Measurements from ENCODE around the gene ABCG1.
"Not testable (repeated sequence)": the region's sequence is repeated elsewhere in the genome, so short reads cannot be mapped to it uniquely, and the experiment has no call there.

- TF ChIP-seq CTCF, POLR2A, POLR2AphosphoS5, EP300 (IDR thresholded peaks at IDR 0.05): not testable (repeated sequence)
Observed at GRCh38 chr21:42292563-42293142, 73.7 kb downstream of the ABCG1 start.

Data from suprapubic skin (tissue), 4 donors.